Prostate gland (tissue), 2 donors: Measurements from ENCODE around the gene CYP4F8. TPM values are rescaled to one million over a fixed set of nuclear protein-coding genes. Genes with fewer than 3 reads are reported as not detected.

ENCODE experiments used
- DNase-seq: peaks from one replicate; pipeline ENCODE4 v3.0.0-alpha.2; 2019; ENCODE audit warnings: low spot score
- H3K27ac ChIP-seq, 2 donors: fragments of 200-600 bp; sonication (generic); 2 replicates each; pipeline ENCODE4 v1.5.1; 2017 to 2019
- H3K27me3 ChIP-seq: fragments of 200-600 bp; sonication (generic); replicated peaks from 2 replicates; pipeline ENCODE4 v1.5.1; 2019; ENCODE audit not compliant: insufficient read depth
- H3K36me3 ChIP-seq, 2 donors: fragments of 200-600 bp; sonication (generic); 1 replicate in 1 of 2; 2 replicates in 1 of 2; pipeline versions ENCODE4 v1.5.1 to v1.8.1; 2017 to 2019
- H3K4me1 ChIP-seq: fragments of 200-600 bp; sonication (generic); replicated peaks from 2 replicates; pipeline ENCODE4 v1.5.1; 2019
- H3K4me3 ChIP-seq, 2 donors: fragments of 200-600 bp; sonication (generic); 2 replicates each; pipeline ENCODE4 v1.5.1; 2017 to 2019
- H3K9me3 ChIP-seq: fragments of 200-600 bp; sonication (generic); 2 replicates; pipeline ENCODE4 v1.5.1; 2017
- CTCF ChIP-seq, 4 experiments: fragments of 200-600 bp in 2 of 4; fragments of 450-650 bp in 2 of 4; sonication (generic) in 2 of 4; IDR thresholded peaks; 1 replicate in 3 of 4; 2 replicates in 1 of 4; pipeline ENCODE4 v1.5.1; 2016 to 2019; ENCODE audit warnings: antibody characterized with exemption in 4 of 4, mild to moderate bottlenecking in 2 of 4, moderate library complexity in 2 of 4
- POLR2A ChIP-seq: fragments of 450-650 bp; IDR thresholded peaks from one replicate; pipeline ENCODE4 v1.6.1; 2016; ENCODE audit warnings: antibody characterized with exemption, mild to moderate bottlenecking
- POLR2AphosphoS5 ChIP-seq: sonication (generic); formaldehyde crosslinking; IDR thresholded peaks from one replicate; pipeline ENCODE4 v1.6.1; 2017; ENCODE audit warnings: antibody characterized with exemption
- WGBS: methylation state at CpG from one replicate; pipeline ENCODE4 v1.1.5; 2018; 5-methylcytosine and 5-hydroxymethylcytosine counted together
- intact Hi-C: fragments of 100-400 bp; cut with DNase I; formaldehyde crosslinking; loops from one replicate; pipeline ENCODE4 v1.14.2; 2022
- total RNA-seq, 2 donors: library from RNA; depleted of rRNA; stranded (reverse); fragments of >200 nt; gene quantifications; one replicate each; pipeline ENCODE4 v1.1.0, GENCODE V29; 2016

CYP4F8 gene
- 10 to 100 TPM; 14.9 to 67.3 TPM for total RNA-seq

GRCh38 chr19:15614507-15615379 lies at the start of gene CYP4F8:
CYP4F8 (plus strand) TSS chr19:15615218; CDS start chr19:15615617, 399 bp downstream.
- no peaks in the 10 kb centered on the region for H3K36me3 ChIP-seq
- DNase-seq = no peak
- H3K4me1 ChIP-seq = no peaks in the 10 kb centered on the region
- H3K4me3 ChIP-seq = no peak within 1 kb of the TSS
- intact Hi-C loops = no loop called here
- no peaks in the 10 kb centered on the region for H3K27me3 ChIP-seq
- WGBS = 42% methylated on average over 8 of the region's 8 CpGs
- TF ChIP-seq CTCF (IDR thresholded peaks at IDR 0.05) (no peak), POLR2A (no peak), POLR2AphosphoS5 (no peak)
- H3K27ac ChIP-seq = no peak within 1 kb of the TSS
- H3K9me3 ChIP-seq = no peaks in the 10 kb centered on the region

GRCh38 chr19:15570420-15570819 lies 44.6 kb upstream of the CYP4F8 start:
- Histone ChIP-seq H3K4me1 (no peaks in the 10 kb centered on the region), H3K27me3 (no peaks in the 10 kb centered on the region), H3K4me3 (no peak overlapping the region), H3K9me3 (no peaks in the 10 kb centered on the region), H3K27ac (no peak overlapping the region), H3K36me3 (no peaks in the 10 kb centered on the region)
- TF ChIP-seq POLR2A = no peak
- TF ChIP-seq CTCF (IDR thresholded peaks at IDR 0.05) = no peak
- no peak for TF ChIP-seq POLR2AphosphoS5
- no peak for DNase-seq
- WGBS = 87% methylated on average over 3 of the region's 3 CpGs
- intact Hi-C loops = no loop called here

GRCh38 chr19:15575406-15575805 lies 39.6 kb upstream of the CYP4F8 start:
- Histone ChIP-seq H3K27ac (no peak overlapping the region), H3K27me3 (no peaks in the 10 kb centered on the region), H3K36me3 (no peaks in the 10 kb centered on the region), H3K4me1 (no peaks in the 10 kb centered on the region), H3K4me3 (no peak overlapping the region), H3K9me3 (no peaks in the 10 kb centered on the region)
- DNase-seq = no peak
- intact Hi-C loops = no loop called here
- 66% methylated on average over 6 of the region's 6 CpGs for WGBS
- TF ChIP-seq CTCF (IDR thresholded peaks at IDR 0.05) (no peak), POLR2AphosphoS5 (no peak), POLR2A (no peak)

GRCh38 chr19:15576526-15577156 lies 38.4 kb upstream of the CYP4F8 start:
- 88% methylated on average over 12 of the region's 12 CpGs for WGBS

More at GRCh38 chr19:15576526-15577156, 38.4 kb upstream of the CYP4F8 start:
- no peak for DNase-seq
- H3K27ac ChIP-seq = no peak overlapping the region
- H3K4me3 ChIP-seq = no peak overlapping the region
- intact Hi-C loops = no loop called here
- H3K9me3 ChIP-seq = no peaks in the 10 kb centered on the region
- no peak for TF ChIP-seq POLR2A
- no peak for TF ChIP-seq CTCF (IDR thresholded peaks at IDR 0.05)
- TF ChIP-seq POLR2AphosphoS5 = no peak
- H3K27me3 ChIP-seq = no peaks in the 10 kb centered on the region
- H3K36me3 ChIP-seq = no peaks in the 10 kb centered on the region
- H3K4me1 ChIP-seq = no peaks in the 10 kb centered on the region
